CD4-positive, alpha-beta T cell treated with Interleukin-15 for 1 hour (primary cell): ENCODE results near the gene PDLIM7.

Experiments
- DNase-seq: peaks from one replicate; pipeline ENCODE4 v3.0.0-alpha.2; 2020

Gene PDLIM7

GRCh38 chr5:177440990-177441780 is 56.2 kb downstream of the PDLIM7 start:
- DNase-seq = peak; percentile 13

GRCh38 chr5:177440211-177440989 is 57.0 kb downstream of the PDLIM7 start:
- DNase-seq = peak; percentile 47

DNA sequence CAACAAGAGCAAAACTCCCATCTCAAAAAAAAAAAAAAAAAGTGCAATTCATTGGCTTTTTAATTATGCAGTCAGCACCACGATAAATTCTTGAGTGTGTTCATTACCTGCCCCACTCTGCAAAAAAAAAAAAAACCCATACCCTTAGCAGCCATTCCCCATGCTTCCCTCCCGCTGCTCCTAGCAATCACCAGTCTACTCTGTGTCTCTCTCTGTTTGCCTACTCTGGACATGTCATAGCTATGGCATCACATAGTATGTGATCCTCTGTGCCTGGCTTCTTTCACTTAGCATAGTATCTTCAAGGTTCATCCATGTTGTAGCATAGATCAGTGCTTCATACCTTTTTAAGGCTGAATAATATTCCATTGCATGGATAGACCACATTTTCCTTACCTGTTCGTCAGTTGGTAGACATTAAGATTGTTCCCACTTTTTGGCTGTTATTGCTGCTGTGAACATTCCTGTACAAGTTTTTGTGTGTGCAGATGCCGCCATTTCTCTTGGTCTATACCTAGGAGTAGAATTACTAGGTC is 57.8 kb downstream of the PDLIM7 start:
- DNase-seq = no peak

GRCh38 chr5:177438468-177438867 is 58.9 kb downstream of the PDLIM7 start:
- DNase-seq = peak; percentile 16

- no peak for DNase-seq
Measured at GRCh38 chr5:177437623-177438022, 59.8 kb downstream of the PDLIM7 start.

DNA sequence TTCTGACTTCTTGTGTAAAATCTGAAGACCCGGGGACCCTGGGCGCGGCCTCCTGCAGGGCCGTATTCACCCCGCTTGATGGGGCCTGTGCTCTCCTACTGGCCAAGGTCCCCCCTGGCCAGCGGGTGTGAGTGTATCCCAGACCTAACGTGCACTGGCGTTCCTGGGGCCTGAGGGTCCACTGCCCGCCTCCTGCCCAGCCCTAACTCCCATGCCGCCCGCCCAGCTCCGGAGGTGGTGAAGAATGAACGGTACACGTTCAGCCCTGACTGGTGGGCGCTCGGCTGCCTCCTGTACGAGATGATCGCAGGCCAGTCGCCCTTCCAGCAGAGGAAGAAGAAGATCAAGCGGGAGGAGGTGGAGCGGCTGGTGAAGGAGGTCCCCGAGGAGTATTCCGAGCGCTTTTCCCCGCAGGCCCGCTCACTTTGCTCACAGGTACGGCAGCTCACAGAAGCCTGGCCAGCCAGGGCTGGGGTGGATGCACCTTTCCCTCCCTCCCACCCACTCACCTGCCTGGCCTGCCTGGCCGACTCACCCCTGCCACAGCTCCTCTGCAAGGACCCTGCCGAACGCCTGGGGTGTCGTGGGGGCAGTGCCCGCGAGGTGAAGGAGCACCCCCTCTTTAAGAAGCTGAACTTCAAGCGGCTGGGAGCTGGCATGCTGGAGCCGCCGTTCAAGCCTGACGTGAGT is 61.4 kb downstream of the PDLIM7 start:
- no peak for DNase-seq

GRCh38 chr5:177434942-177435738 is 62.3 kb downstream of the PDLIM7 start:
- no peak for DNase-seq

GRCh38 chr5:177434437-177434836 is 63.0 kb downstream of the PDLIM7 start:
- no peak for DNase-seq

GRCh38 chr5:177433658-177434217 is 63.7 kb downstream of the PDLIM7 start:
- DNase-seq = no peak
